ENCODE data around the gene RNLS. TPM values are rescaled to one million over a fixed set of nuclear protein-coding genes. Genes with fewer than 3 reads are reported as not detected.

The RNLS gene
- polyA plus RNA-seq, 3 donors = 3.3 to 3.9 (median 3.7) TPM

DNA sequence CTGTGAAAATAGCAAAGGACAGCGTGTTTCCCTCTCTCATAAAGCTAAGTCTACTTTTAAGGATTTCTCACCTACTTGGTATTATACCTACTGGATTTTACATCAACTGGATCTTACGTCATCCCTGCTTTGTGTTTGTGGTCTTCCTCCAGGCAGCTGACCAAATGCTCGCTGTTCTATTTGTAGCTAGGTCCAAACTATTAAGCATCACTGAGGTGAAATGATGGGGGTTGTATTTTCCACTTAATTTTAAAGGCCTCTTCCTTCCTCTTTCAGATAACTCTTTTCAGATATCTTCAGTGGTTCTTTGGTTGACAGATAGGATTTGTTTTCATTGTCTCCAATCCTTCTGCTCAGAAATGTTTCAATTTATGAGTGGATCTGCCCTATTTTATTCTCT is 169.7 kb downstream of the RNLS start:
- H3K36me3 ChIP-seq (replicated peaks in 1 of 2; ENCODE audit: control insufficient read depth in 1 of 2, insufficient read depth in 2 of 2, low read length in 2 of 2) = no peaks in the 10 kb centered on the region
- Mint-ChIP-seq H3K4me1 (peaks cover 13% of the 10 kb centered on the region), H3K4me3 (no peak overlapping the region), H3K9me3 (peaks cover 0 to 2% (median 0%) of the 10 kb centered on the region in 7 donors), H3K27ac (no peak overlapping the region), H3K36me3 (no peaks in the 10 kb centered on the region), H3K27me3 (ENCODE audit: low read depth in 3 of 3) (no peaks in the 10 kb centered on the region)
- no peaks in the 10 kb centered on the region for H4K20me1 ChIP-seq (ENCODE audit: insufficient read depth, low read length)
- TF ChIP-seq, protein P1, sequence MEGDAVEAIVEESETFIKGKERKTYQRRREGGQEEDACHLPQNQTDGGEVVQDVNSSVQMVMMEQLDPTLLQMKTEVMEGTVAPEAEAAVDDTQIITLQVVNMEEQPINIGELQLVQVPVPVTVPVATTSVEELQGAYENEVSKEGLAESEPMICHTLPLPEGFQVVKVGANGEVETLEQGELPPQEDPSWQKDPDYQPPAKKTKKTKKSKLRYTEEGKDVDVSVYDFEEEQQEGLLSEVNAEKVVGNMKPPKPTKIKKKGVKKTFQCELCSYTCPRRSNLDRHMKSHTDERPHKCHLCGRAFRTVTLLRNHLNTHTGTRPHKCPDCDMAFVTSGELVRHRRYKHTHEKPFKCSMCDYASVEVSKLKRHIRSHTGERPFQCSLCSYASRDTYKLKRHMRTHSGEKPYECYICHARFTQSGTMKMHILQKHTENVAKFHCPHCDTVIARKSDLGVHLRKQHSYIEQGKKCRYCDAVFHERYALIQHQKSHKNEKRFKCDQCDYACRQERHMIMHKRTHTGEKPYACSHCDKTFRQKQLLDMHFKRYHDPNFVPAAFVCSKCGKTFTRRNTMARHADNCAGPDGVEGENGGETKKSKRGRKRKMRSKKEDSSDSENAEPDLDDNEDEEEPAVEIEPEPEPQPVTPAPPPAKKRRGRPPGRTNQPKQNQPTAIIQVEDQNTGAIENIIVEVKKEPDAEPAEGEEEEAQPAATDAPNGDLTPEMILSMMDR (IDR thresholded peaks at IDR 0.05) = no peak
- H3K4me3 ChIP-seq (replicated peaks in 1 of 3; ENCODE audit: low read depth in 2 of 3, low read length in 3 of 3) = no peak overlapping the region
- intact Hi-C loops (cut with micrococcal nuclease) = loop anchor here in 1 of 2 donors (10.0 kb wide), 1 partner anchor 299 kb away; no protein-coding TSS in a partner anchor
- H3K4me1 ChIP-seq (ENCODE audit: control insufficient read depth in 1 of 2, insufficient read depth in 2 of 2, low read length in 2 of 2) = peaks cover 10 to 27% of the 10 kb centered on the region in 2 donors
- no peaks in the 10 kb centered on the region for H3K79me2 ChIP-seq (ENCODE audit: insufficient read depth, low read length)
- H3K9ac ChIP-seq (ENCODE audit: insufficient read depth, low read length, poor library complexity, severe bottlenecking) = no peak overlapping the region
- H3K27ac ChIP-seq (ENCODE audit: low read depth in 1 of 2, low read length in 2 of 2) = no peak overlapping the region
- 80% methylated on average over 1 of the region's 3 CpGs for WGBS (ENCODE audit: insufficient coverage)
- no peak overlapping the region for H2AFZ ChIP-seq (ENCODE audit: insufficient read depth, low read depth, low read length, poor library complexity, severe bottlenecking)
- no peak for DNase-seq
- H3K4me2 ChIP-seq (replicated peaks; ENCODE audit: extremely low read depth, low read length, poor library complexity, severe bottlenecking) = no peak overlapping the region
- H3K27me3 ChIP-seq (ENCODE audit: control insufficient read depth in 2 of 2, insufficient read depth in 2 of 2, low read length in 2 of 2) = no peaks in the 10 kb centered on the region
- H3K9me3 ChIP-seq (replicated peaks in 1 of 2; ENCODE audit: control insufficient read depth in 1 of 2, insufficient read depth in 1 of 2, low read length in 2 of 2) = no peaks in the 10 kb centered on the region

GRCh38 chr10:88411772-88412349 is 171.3 kb downstream of the RNLS start:
- no peak overlapping the region for H3K27ac Mint-ChIP-seq
- H3K9ac ChIP-seq (ENCODE audit: insufficient read depth, low read length, poor library complexity, severe bottlenecking) = no peak overlapping the region
- H3K27me3 ChIP-seq (ENCODE audit: control insufficient read depth in 2 of 2, insufficient read depth in 2 of 2, low read length in 2 of 2) = no peaks in the 10 kb centered on the region
- H3K9me3 ChIP-seq (replicated peaks in 1 of 2; ENCODE audit: control insufficient read depth in 1 of 2, insufficient read depth in 1 of 2, low read length in 2 of 2) = no peaks in the 10 kb centered on the region
- no peak overlapping the region for H3K4me3 ChIP-seq (replicated peaks in 1 of 3; ENCODE audit: low read depth in 2 of 3, low read length in 3 of 3)
- H3K27me3 Mint-ChIP-seq (ENCODE audit: low read depth in 3 of 3) = no peaks in the 10 kb centered on the region
- DNase-seq = no peak
- peaks cover 0 to 2% of the 10 kb centered on the region in 2 donors for H3K36me3 Mint-ChIP-seq
- no peak overlapping the region for H3K4me3 Mint-ChIP-seq
- 78% methylated on average over 4 of the region's 6 CpGs for WGBS (ENCODE audit: insufficient coverage)
- peaks cover 0 to 5% (median 3%) of the 10 kb centered on the region in 7 donors for H3K9me3 Mint-ChIP-seq
- H2AFZ ChIP-seq (ENCODE audit: insufficient read depth, low read depth, low read length, poor library complexity, severe bottlenecking) = no peak overlapping the region
- no peaks in the 10 kb centered on the region for H3K79me2 ChIP-seq (ENCODE audit: insufficient read depth, low read length)
- no peak overlapping the region for H3K4me2 ChIP-seq (replicated peaks; ENCODE audit: extremely low read depth, low read length, poor library complexity, severe bottlenecking)
- H3K4me1 Mint-ChIP-seq = peaks cover 22% of the 10 kb centered on the region
- H4K20me1 ChIP-seq (ENCODE audit: insufficient read depth, low read length) = no peaks in the 10 kb centered on the region
- no peaks in the 10 kb centered on the region for H3K36me3 ChIP-seq (replicated peaks in 1 of 2; ENCODE audit: control insufficient read depth in 1 of 2, insufficient read depth in 2 of 2, low read length in 2 of 2)
- intact Hi-C loops (cut with micrococcal nuclease) = loop anchor here in 1 of 2 donors (10.0 kb wide), 1 partner anchor 297 kb away; no protein-coding TSS in a partner anchor
- H3K4me1 ChIP-seq (ENCODE audit: control insufficient read depth in 1 of 2, insufficient read depth in 2 of 2, low read length in 2 of 2) = peaks cover 19 to 37% of the 10 kb centered on the region in 2 donors
- TF ChIP-seq, protein P1 (IDR thresholded peaks at IDR 0.05) = no peak
- no peak overlapping the region for H3K27ac ChIP-seq (ENCODE audit: low read depth in 1 of 2, low read length in 2 of 2)

Measured in CD14-positive monocyte (primary cell).